DND-41 (cell line): ENCODE results near the gene SSH3.

Experiments used
- CTCF ChIP-seq: IDR thresholded peaks from 2 replicates; pipeline ENCODE4 v1.5.1; 2012; ENCODE audit warnings: borderline replicate concordance, low read length, moderate library complexity, mild to moderate bottlenecking; ENCODE audit not compliant: poor library complexity, severe bottlenecking; ENCODE audit errors: extremely low read depth
- EZH2 ChIP-seq: IDR thresholded peaks from 3 replicates; pipeline ENCODE4 v1.6.1; 2012; ENCODE audit warnings: borderline replicate concordance, low read depth, mild to moderate bottlenecking, moderate library complexity, low read length, inconsistent platforms; ENCODE audit not compliant: severe bottlenecking

- TF ChIP-seq CTCF (no peak), EZH2 (no peak)
Measured at GRCh38 chr11:67303132-67303834, at the start of gene SSH3.
